IPS-18c (cell line): Measurements from ENCODE around the gene PRPF40A.

Source experiments
- H3K4me3 ChIP-seq: 2 replicates; pipeline ENCODE4 v1.7.0; 2013; ENCODE audit warnings: low read depth, mild to moderate bottlenecking, low read length, moderate library complexity; ENCODE audit not compliant: insufficient read depth
- H3K9me3 ChIP-seq: one replicate; pipeline ENCODE4 v1.6.1; 2013; ENCODE audit warnings: mild to moderate bottlenecking, low read length, moderate library complexity; ENCODE audit not compliant: control insufficient read depth, insufficient read depth

PRPF40A gene

DNA sequence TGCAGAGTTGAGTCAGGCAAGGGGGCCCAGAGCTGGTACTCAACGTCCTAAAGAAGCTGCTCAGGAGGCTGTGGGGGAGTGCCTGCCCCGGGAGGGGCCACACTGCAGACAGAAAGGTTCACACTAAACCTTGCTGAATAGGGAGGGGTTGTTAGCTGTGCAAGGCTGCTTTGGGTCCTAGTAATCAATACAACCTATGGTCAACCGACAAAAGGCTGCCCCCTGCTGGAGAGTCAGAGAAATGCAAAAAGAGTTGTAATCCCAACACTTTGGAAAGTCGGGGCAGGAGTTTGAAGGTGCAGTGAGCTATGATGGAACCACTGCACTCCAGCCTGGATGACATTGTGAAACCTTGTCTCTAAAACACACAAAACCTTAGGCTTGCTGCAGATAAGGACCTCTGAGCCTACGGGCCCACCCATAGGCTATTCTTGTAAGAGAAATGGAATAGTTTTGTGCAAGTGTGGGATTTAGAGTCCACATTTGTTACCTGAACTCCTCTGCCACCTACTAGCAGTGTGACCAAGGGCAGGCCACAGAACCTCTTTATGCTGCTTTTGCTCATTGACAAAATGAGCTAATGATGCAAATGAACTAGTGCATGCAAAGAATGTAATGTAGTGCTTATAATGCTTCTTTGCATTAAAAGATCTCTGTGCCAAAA, 81.5 kb downstream of the PRPF40A start:
- Histone ChIP-seq H3K4me3 (no peak overlapping the region), H3K9me3 (peaks cover 2% of the 10 kb centered on the region)

DNA sequence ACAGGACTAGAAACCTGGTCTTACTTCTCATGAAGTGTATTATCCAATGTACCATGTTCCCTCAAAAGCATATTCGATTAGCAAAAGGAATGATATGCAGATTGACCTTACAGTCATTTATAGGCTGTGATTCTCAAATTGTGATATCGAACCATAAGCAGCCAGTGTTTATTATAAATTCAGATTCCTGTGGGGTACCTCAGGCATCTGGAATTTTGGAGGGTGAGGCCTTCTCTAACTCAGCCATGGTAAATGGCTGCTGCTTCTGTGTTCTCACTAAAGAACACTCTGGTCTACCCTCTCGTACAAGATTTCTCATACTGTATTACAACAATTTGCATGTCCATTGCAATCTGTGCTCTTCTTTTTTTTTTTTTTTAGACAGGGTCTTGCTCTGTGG, 84.5 kb downstream of the PRPF40A start:
- Histone ChIP-seq H3K9me3 (peaks cover 2% of the 10 kb centered on the region), H3K4me3 (no peak overlapping the region)

DNA sequence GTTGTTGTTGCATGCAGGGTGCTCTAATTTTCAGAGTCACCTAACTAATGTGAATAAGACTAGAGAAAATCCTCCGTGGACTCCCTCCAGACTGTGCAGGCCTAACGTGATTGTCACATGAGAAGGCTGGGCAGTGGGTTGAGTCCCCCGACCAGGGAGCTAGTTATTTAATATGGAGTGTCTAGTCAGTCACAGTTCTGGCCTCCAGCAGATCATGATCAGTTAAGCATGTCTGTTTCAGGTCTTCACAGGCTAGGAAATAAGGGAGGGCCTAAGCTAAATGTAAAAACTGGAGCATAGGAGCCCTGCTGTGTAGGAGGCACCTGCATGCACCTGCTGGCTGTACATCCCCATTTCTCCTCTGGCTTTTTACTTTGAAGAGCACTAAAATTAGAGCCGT, 86.8 kb downstream of the PRPF40A start:
- H3K4me3 ChIP-seq, result no peak overlapping the region
- no peaks in the 10 kb centered on the region for H3K9me3 ChIP-seq

DNA sequence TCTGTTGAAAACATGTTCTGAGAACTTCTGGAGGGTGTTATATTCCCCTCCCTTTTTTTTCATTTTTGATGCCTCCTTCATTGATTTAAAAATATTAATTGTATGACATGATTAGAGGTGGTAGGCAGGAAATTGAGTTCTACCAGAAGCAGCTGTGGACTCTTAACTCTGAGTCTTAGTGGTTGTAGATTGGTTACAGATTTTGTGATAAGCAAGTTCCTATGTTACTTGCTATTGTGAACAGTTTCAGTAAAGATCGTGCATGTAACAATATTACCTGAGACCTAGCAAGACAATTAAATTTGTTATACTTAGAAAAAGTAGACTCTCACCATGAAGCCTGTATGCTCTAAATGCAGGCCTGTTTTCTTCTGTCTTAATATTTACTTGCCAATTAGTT, 88.1 kb downstream of the PRPF40A start:
- no peaks in the 10 kb centered on the region for H3K9me3 ChIP-seq
- no peak overlapping the region for H3K4me3 ChIP-seq

- Histone ChIP-seq H3K4me3 (no peak overlapping the region), H3K9me3 (no peaks in the 10 kb centered on the region)
These were observed 89.8 kb downstream of the PRPF40A start for GRCh38 chr2:152627351-152627957.

GRCh38 chr2:152626911-152627339, 90.3 kb downstream of the PRPF40A start:
- Histone ChIP-seq H3K9me3 (no peaks in the 10 kb centered on the region), H3K4me3 (no peak overlapping the region)

GRCh38 chr2:152624805-152625204, 92.5 kb downstream of the PRPF40A start:
- Histone ChIP-seq H3K4me3 (no peak overlapping the region), H3K9me3 (no peaks in the 10 kb centered on the region)

DNA sequence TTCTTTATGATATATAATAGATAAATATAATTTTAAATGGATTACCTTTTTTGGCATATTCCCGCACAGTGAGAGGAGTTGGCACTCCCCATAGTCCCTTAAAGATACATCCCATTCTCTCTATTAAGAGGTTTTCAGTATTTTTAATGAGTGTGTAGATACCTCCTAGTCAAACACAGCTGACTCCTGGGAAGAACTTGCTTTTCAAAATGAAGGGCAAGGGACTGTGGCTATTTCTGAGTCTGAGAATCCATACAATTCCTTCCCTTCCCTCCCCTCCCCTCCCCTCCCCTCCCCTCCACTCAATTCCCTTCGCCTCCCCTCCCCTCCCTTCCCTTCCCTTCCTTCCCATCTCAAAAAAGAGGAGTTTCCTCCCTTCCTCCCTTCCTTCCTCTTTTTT, 93.5 kb downstream of the PRPF40A start:
- Histone ChIP-seq H3K4me3 (no peak overlapping the region), H3K9me3 (no peaks in the 10 kb centered on the region)

DNA sequence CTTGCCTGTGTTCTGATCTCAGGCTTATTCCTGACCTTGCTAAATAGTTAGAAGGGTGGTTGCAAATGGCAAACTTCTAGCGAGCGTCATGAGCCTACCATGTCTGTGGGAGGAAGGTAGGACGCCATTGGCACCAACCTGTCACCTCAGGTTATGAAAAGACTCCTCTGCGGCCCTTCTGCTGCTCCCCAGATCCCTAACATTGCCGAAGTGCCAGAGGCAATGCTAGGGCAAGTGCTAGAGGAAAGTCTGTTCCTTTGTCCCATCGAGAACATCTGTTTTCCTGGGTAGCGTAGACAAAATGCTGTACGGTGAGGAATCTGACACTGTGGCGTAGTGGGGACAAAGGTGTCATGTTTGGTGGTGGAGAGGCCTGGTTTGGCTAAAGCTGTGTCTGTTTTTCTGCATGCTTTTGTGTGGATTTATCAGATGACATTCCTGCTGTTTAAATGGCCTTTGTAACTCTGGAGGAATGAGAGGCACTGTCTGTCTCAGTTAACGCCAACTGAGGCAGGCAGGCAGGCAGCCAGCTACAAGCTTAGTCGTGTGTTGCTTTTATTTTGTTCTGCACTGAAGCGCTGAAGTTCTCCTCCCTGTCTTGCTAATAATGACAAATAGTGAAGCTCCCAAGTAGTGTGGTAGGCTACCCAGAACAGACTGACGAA, 94.1 kb downstream of the PRPF40A start:
- H3K4me3 ChIP-seq, result no peak overlapping the region
- H3K9me3 ChIP-seq, result no peaks in the 10 kb centered on the region

- Histone ChIP-seq H3K4me3 (no peak overlapping the region), H3K9me3 (no peaks in the 10 kb centered on the region)
These were observed 95.0 kb downstream of the PRPF40A start for GRCh38 chr2:152622219-152622618.

DNA sequence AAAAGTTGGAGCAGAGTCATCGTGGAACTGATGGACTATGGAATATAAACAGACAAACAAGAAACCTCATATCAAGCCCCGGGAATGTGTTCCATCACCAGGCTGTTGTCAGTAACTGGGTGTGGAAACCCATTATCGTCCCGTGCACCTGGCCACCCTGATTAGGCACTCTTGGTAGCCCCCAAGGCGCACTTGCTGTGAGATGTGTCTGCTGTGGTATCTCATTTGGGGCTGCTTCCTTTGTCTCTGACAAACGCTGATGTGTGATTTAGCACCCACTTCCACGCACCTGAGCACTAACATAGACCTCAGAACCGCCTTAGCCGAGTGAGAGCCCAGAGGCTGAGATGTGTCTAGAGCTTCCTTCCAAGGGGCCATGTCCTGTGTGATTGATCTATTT, 96.3 kb downstream of the PRPF40A start:
- H3K4me3 ChIP-seq, result no peak overlapping the region

DNA sequence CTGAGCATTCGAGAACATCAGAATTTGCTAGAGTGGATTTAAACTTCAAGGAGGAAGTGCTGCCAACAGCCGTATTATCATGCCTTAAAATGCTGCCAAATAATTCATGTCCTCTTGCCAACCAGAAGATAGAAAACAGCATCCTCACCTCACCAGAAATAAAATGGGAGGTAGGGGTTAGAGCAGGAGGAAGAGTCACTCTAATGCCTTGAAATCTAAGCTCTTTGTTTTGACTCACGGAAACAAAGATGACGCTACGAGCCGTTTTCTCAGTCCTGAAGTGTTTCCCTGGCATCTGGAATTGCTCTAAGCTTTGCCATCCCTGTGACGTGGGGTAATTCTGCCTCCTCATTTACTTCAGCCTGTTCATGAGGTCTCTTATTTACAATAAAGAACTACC, 97.1 kb downstream of the PRPF40A start:
- Histone ChIP-seq H3K9me3 (no peaks in the 10 kb centered on the region), H3K4me3 (no peak overlapping the region)

More for the DNA sequence above, 96.3 kb downstream of the PRPF40A start:
- H3K9me3 ChIP-seq, result no peaks in the 10 kb centered on the region

DNA sequence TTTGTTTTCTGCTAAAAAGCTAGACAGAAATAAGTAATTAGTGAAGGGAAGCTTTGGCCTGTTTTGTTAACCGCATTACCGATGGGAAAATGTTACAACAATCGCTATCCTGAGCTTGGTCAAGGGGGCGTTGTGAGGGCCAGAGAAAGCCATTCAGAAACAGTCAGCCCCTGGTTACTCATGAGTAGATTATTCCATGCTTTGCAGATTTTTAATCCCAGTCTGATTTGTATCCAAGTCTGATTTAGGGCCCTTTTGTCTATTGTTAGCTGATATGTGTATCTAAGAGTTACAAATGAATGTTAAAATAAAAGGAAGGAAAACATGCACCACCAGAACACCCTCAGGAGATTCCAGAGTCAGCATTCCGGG, 99.1 kb downstream of the PRPF40A start:
- H3K4me3 ChIP-seq, result no peak overlapping the region

GRCh38 chr2:152617456-152618192, 99.6 kb downstream of the PRPF40A start:
- H3K4me3 ChIP-seq, result no peak overlapping the region
- H3K9me3 ChIP-seq, result no peaks in the 10 kb centered on the region

More for the DNA sequence above, 99.1 kb downstream of the PRPF40A start:
- H3K9me3 ChIP-seq, result no peaks in the 10 kb centered on the region

DNA sequence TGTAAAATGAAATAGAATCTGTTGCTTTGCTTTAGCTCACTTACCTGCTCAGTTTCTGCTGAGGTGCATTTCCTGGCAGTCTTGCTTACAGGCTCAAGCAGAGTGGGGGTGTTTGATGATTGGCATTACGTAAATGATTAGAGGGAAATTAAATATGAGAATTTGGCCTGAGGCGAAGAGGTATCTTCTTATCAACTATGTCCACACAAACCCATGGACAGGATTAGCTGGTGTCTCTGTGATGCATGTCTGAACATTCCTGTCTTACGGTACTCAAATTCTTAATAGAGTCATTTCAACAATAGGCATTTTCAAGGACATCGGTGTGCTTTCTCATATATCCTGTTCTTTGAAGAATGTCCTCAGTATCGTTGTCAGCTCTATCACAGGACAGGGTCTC, 102.1 kb downstream of the PRPF40A start:
- no peaks in the 10 kb centered on the region for H3K9me3 ChIP-seq

DNA sequence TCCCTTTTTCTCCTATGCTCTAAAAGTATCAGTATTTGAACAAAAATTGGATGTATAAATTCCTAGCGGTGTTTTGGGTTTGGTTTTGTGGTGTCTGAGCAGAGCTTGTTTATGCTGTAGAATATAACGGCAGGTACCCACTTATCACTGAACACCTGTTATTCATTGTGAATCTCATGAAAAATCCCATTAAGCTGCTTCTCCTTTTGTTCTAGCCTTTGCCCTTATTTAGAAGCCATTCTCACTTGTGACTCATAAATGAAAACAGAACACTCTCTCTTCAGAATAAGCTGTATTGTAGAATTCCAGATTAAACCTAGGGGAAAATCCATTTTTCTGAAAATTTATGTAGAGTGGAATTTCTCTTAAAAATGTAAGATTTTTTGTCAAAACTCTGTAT, 104.0 kb downstream of the PRPF40A start:
- no peaks in the 10 kb centered on the region for H3K9me3 ChIP-seq
- H3K4me3 ChIP-seq, result no peak overlapping the region

More for the DNA sequence above, 102.1 kb downstream of the PRPF40A start:
- no peak overlapping the region for H3K4me3 ChIP-seq

DNA sequence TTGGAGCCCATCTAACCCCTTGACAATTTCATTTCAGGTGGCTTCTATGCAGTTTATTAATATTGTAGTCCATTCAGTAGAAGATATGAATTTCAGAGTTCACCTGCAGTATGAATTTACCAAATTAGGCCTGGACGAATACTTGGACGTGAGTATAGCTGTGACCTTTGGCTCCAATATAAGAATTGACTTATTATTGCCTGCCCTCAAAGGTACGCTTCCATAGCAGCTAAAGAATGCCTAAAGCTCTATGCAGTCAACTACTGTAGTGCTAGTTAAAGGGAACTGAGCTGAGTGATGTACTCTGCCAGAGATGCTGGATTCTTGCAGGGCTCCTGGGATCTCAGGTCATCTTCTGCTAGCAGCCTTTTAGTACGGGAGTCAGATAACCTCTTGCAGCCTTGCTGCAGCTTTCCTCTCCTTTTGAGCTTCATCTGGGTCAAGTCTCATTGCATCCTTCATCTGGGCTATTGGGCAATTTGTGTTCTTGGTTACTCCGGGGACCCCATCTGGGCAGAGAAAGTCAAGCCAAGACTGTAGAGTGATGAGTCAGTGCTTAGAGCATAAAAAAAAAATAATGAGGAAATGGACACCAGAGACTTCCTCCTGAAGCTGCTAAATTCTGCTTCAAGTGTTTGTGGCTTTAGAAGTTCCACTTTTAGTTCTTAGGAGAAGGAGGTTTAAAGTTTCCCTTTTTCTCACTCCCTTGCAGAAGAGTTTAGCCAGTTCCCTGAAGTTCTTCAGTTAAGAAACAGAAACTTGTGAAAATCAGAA, 105.6 kb downstream of the PRPF40A start:
- no peak overlapping the region for H3K4me3 ChIP-seq
- no peaks in the 10 kb centered on the region for H3K9me3 ChIP-seq
